ENCODE results near the gene UNC45A.

UNC45A gene

GRCh38 chr15:90933301-90933700 is 1.8 kb upstream of the UNC45A start:
- no peak overlapping the region for H3K27ac ChIP-seq (ENCODE audit: low read depth, low read length, severe bottlenecking)

DNA sequence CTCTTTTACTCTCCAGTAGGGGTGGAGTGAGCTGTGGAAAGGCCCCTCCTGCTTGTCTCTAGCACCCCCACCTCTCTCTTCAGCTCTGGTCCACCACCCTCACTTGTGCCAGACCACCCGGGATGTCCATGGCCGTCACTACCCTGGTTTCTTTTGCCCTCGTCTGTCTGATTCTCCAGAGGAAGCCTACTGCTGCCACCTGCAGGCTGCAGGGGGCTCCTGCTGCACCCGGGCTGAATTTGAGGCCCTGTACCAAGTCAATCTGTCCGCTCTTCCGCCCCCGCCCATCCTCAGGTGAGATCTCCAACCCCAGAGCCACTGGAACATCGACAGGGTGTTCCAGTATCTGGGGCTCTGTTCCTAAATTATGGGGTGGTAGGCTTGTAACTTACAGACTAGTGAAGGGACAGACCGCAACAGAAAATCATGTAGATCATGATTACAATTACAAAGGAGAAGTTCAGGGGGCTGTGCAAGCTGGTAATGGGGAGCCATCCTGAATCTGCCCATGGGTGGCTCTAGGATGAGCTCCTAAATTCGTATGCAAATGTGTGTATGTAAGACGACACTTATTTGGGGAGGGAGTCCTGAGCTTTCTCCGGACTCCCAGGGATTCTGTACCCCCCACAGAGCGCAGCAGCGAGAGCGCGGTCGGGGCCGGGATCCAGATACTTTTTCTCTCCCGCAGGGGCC is 683 bp upstream of the UNC45A start:
- H3K27ac ChIP-seq (ENCODE audit: low read depth, low read length, severe bottlenecking), result no peak overlapping the region
- 3 to 5% methylated on average over 13 to 17 of the region's 19 CpGs for WGBS, 2 experiments (ENCODE audit: insufficient coverage in 2 of 2)
- peaks cover 13% of the 10 kb centered on the region for H3K4me1 ChIP-seq (ENCODE audit: control insufficient read depth, insufficient read depth, low read length, poor library complexity, severe bottlenecking)
- H3K4me3 ChIP-seq (ENCODE audit: extremely low read depth, insufficient read depth, low read length, poor library complexity, severe bottlenecking), result peak overlapping the region; percentile 65
- peaks cover 30% of the 10 kb centered on the region for H3K36me3 ChIP-seq (ENCODE audit: control insufficient read depth, insufficient read depth, low read length)
- H3K9me3 ChIP-seq (ENCODE audit: control insufficient read depth, low read length), result no peaks in the 10 kb centered on the region

More at GRCh38 chr15:90933301-90933700, 1.8 kb upstream of the UNC45A start:
- no peaks in the 10 kb centered on the region for H3K9me3 ChIP-seq (ENCODE audit: control insufficient read depth, low read length)
- no peak overlapping the region for H3K4me3 ChIP-seq (ENCODE audit: extremely low read depth, insufficient read depth, low read length, poor library complexity, severe bottlenecking)
- 89 to 93% methylated on average over 1 of the region's 1 CpG for WGBS, 2 experiments (ENCODE audit: insufficient coverage in 2 of 2)
- peaks cover 20% of the 10 kb centered on the region for H3K36me3 ChIP-seq (ENCODE audit: control insufficient read depth, insufficient read depth, low read length)
- H3K4me1 ChIP-seq (ENCODE audit: control insufficient read depth, insufficient read depth, low read length, poor library complexity, severe bottlenecking), result peaks cover 13% of the 10 kb centered on the region

DNA sequence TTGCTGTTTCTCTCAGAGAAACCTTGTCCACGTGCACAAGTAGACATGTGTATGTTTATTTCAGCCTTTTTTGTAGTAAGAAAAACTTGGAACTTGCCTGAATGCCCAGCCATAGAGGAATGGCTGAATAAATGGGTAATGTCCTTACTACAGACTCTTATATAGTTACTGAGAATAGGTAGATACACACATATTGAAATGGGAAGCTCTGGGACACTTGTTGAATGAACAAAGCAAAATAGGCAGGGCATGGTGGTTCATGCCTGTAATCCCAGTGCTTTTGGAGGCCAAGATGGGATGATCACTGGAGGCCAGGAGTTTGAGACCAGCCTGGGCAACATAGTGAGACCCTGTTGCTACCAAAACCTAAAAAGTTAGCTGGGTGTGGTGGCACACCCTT is 1.7 kb downstream of the UNC45A start:
- Histone ChIP-seq H3K4me3 (ENCODE audit: extremely low read depth, insufficient read depth, low read length, poor library complexity, severe bottlenecking) (no peak overlapping the region), H3K36me3 (ENCODE audit: control insufficient read depth, insufficient read depth, low read length) (peaks cover 53% of the 10 kb centered on the region), H3K4me1 (ENCODE audit: control insufficient read depth, insufficient read depth, low read length, poor library complexity, severe bottlenecking) (peaks cover 13% of the 10 kb centered on the region), H3K9me3 (ENCODE audit: control insufficient read depth, low read length) (no peaks in the 10 kb centered on the region), H3K27ac (ENCODE audit: low read depth, low read length, severe bottlenecking) (no peak overlapping the region)
- 67 to 100% methylated on average over 1 of the region's 1 CpG for WGBS, 2 experiments (ENCODE audit: insufficient coverage in 2 of 2)

GRCh38 chr15:90938261-90938660 is 3.2 kb downstream of the UNC45A start:
- H3K4me1 ChIP-seq (ENCODE audit: control insufficient read depth, insufficient read depth, low read length, poor library complexity, severe bottlenecking), result peaks cover 8% of the 10 kb centered on the region
- WGBS, 2 experiments (ENCODE audit: insufficient coverage in 2 of 2), result 95 to 97% methylated on average over 3 to 4 of the region's 5 CpGs
- H3K27ac ChIP-seq (ENCODE audit: low read depth, low read length, severe bottlenecking), result no peak overlapping the region
- H3K4me3 ChIP-seq (ENCODE audit: extremely low read depth, insufficient read depth, low read length, poor library complexity, severe bottlenecking), result no peak overlapping the region
- H3K36me3 ChIP-seq (ENCODE audit: control insufficient read depth, insufficient read depth, low read length), result peaks cover 67% of the 10 kb centered on the region
- no peaks in the 10 kb centered on the region for H3K9me3 ChIP-seq (ENCODE audit: control insufficient read depth, low read length)

DNA sequence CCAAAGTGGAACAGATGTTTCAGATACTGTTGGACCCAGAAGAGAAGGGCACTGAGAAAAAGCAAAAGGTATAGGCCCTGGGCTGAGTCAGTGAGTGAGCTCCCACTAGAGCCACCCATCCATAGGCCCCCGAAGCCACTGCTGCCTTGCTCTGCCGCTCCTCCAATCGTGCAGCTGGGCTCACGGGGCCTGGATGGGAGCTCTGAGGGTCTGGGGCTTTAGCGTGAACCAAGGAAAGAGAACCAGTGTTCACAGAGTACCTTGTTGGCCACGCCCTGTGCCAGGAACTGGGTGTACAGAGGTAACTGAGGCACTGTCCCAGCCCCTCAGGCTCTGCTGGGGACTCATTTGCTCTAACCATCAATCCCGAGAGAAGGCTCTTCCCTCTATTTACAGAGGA is 4.7 kb downstream of the UNC45A start:
- no peaks in the 10 kb centered on the region for H3K9me3 ChIP-seq (ENCODE audit: control insufficient read depth, low read length)
- H3K4me1 ChIP-seq (ENCODE audit: control insufficient read depth, insufficient read depth, low read length, poor library complexity, severe bottlenecking), result peaks cover 8% of the 10 kb centered on the region
- peaks cover 82% of the 10 kb centered on the region for H3K36me3 ChIP-seq (ENCODE audit: control insufficient read depth, insufficient read depth, low read length)
- WGBS, 2 experiments (ENCODE audit: insufficient coverage in 2 of 2), result 95 to 97% methylated on average over 4 to 7 of the region's 7 CpGs
- no peak overlapping the region for H3K4me3 ChIP-seq (ENCODE audit: extremely low read depth, insufficient read depth, low read length, poor library complexity, severe bottlenecking)
- H3K27ac ChIP-seq (ENCODE audit: low read depth, low read length, severe bottlenecking), result no peak overlapping the region

DNA sequence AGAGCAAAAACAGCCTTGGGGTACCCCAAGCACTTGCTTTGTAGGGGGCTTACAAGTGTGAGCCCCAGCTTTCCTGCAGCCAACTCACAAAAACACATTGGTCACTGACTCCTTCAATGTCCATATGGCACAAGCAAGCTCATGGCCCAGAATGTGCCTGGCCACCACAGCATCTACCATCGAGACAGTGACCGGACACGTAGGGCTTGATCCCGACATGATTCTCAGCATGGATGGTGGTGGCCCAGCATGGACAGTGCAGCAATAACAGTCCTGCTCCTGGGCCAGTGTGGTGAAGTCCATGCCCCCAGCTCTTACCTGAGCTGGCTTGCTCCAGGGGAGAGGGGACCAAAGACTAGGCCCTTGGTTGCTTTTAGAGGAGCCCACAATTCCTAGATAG is 6.0 kb downstream of the UNC45A start:
- Histone ChIP-seq H3K36me3 (ENCODE audit: control insufficient read depth, insufficient read depth, low read length) (peaks cover 91% of the 10 kb centered on the region), H3K4me3 (ENCODE audit: extremely low read depth, insufficient read depth, low read length, poor library complexity, severe bottlenecking) (no peak overlapping the region), H3K9me3 (ENCODE audit: control insufficient read depth, low read length) (no peaks in the 10 kb centered on the region), H3K27ac (ENCODE audit: low read depth, low read length, severe bottlenecking) (no peak overlapping the region), H3K4me1 (ENCODE audit: control insufficient read depth, insufficient read depth, low read length, poor library complexity, severe bottlenecking) (peaks cover 4% of the 10 kb centered on the region)
- 98 to 100% methylated on average over 4 of the region's 4 CpGs for WGBS, 2 experiments (ENCODE audit: insufficient coverage in 2 of 2)

DNA sequence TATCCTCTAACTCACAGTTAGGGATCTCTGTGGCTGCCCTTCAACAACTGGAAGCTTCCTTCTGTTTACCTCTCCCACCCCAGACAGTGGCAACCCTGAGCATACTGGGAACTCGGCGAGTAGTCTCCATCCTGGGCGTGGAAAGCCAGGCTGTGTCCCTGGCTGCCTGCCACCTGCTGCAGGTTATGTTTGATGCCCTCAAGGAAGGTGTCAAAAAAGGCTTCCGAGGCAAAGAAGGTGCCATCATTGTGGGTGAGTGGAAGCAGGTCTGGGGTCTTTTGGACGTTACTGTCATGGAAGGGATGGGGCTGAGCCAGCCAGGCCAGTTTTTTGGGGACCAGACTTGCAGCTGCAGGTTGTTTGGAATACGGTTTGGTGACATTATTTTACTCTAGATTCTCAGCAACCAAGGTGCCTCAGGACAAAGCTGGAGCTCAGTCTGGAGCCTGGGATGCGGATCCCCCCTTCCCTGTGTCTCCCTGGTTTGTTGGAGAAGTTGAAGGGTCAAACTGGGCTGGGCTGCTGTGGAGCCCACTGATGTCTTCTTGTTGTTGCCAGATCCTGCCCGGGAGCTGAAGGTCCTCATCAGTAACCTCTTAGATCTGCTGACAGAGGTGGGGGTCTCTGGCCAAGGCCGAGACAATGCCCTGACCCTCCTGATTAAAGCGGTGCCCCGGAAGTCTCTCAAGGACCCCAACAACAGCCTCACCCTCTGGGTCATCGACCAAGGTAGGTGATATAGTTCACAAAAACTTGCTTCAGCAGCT is 7.5 kb downstream of the UNC45A start:
- H3K36me3 ChIP-seq (ENCODE audit: control insufficient read depth, insufficient read depth, low read length), result peaks cover 89% of the 10 kb centered on the region
- no peak overlapping the region for H3K4me3 ChIP-seq (ENCODE audit: extremely low read depth, insufficient read depth, low read length, poor library complexity, severe bottlenecking)
- H3K9me3 ChIP-seq (ENCODE audit: control insufficient read depth, low read length), result no peaks in the 10 kb centered on the region
- H3K4me1 ChIP-seq (ENCODE audit: control insufficient read depth, insufficient read depth, low read length, poor library complexity, severe bottlenecking), result no peaks in the 10 kb centered on the region
- 97 to 98% methylated on average over 11 of the region's 12 CpGs for WGBS, 2 experiments (ENCODE audit: insufficient coverage in 2 of 2)
- H3K27ac ChIP-seq (ENCODE audit: low read depth, low read length, severe bottlenecking), result no peak overlapping the region

GRCh38 chr15:90945091-90945490 is 10.0 kb downstream of the UNC45A start:
- Histone ChIP-seq H3K36me3 (ENCODE audit: control insufficient read depth, insufficient read depth, low read length) (peaks cover 89% of the 10 kb centered on the region), H3K27ac (ENCODE audit: low read depth, low read length, severe bottlenecking) (no peak overlapping the region), H3K4me3 (ENCODE audit: extremely low read depth, insufficient read depth, low read length, poor library complexity, severe bottlenecking) (no peak overlapping the region), H3K4me1 (ENCODE audit: control insufficient read depth, insufficient read depth, low read length, poor library complexity, severe bottlenecking) (no peaks in the 10 kb centered on the region), H3K9me3 (ENCODE audit: control insufficient read depth, low read length) (no peaks in the 10 kb centered on the region)
- 92 to 100% methylated on average over 4 to 6 of the region's 7 CpGs for WGBS, 2 experiments (ENCODE audit: insufficient coverage in 2 of 2)

- H3K4me3 ChIP-seq (ENCODE audit: extremely low read depth, insufficient read depth, low read length, poor library complexity, severe bottlenecking), result no peak overlapping the region
- no peaks in the 10 kb centered on the region for H3K9me3 ChIP-seq (ENCODE audit: control insufficient read depth, low read length)
- 98 to 99% methylated on average over 15 to 16 of the region's 16 CpGs for WGBS, 2 experiments (ENCODE audit: insufficient coverage in 2 of 2)
- H3K36me3 ChIP-seq (ENCODE audit: control insufficient read depth, insufficient read depth, low read length), result peaks cover 90% of the 10 kb centered on the region
- no peak overlapping the region for H3K27ac ChIP-seq (ENCODE audit: low read depth, low read length, severe bottlenecking)
- no peaks in the 10 kb centered on the region for H3K4me1 ChIP-seq (ENCODE audit: control insufficient read depth, insufficient read depth, low read length, poor library complexity, severe bottlenecking)
Observed at GRCh38 chr15:90946538-90946937, 11.5 kb downstream of the UNC45A start.

DNA sequence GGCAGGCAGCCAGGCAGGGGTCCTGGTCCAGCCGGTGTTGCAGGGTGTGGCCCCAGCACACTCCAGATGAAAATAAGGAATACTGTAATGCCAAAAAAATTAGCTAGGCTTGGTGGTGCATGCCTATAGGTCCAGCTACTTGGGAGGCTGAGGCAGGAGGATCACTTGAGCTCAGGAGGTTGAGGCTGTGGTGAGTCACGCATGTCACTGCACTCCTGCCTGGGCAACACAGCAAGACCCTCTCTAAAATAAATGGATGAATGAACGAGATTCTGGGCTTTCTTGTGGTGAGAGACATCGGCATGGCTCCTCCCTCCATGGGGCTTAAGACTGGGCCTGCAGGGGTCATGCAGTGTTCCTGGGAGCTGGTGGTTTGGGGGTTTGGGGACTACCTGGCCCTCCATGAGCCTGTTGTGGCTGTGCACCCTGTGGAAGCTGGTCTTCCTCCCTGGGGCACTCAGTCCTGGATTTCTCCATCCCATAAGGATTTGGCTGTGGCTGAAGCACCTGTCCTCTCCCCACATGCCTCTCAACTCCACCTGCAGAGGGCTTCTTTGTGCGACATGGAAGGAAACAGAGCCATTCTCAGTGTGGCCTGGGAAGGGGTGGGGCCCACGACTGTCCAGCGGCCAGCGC is 12.0 kb downstream of the UNC45A start:
- WGBS, 2 experiments (ENCODE audit: insufficient coverage in 2 of 2), result 97 to 98% methylated on average over 5 to 8 of the region's 8 CpGs
- Histone ChIP-seq H3K36me3 (ENCODE audit: control insufficient read depth, insufficient read depth, low read length) (peaks cover 90% of the 10 kb centered on the region), H3K9me3 (ENCODE audit: control insufficient read depth, low read length) (no peaks in the 10 kb centered on the region)

More for the DNA sequence above, 12.0 kb downstream of the UNC45A start:
- H3K27ac ChIP-seq (ENCODE audit: low read depth, low read length, severe bottlenecking), result no peak overlapping the region
- no peaks in the 10 kb centered on the region for H3K4me1 ChIP-seq (ENCODE audit: control insufficient read depth, insufficient read depth, low read length, poor library complexity, severe bottlenecking)
- H3K4me3 ChIP-seq (ENCODE audit: extremely low read depth, insufficient read depth, low read length, poor library complexity, severe bottlenecking), result no peak overlapping the region
